HEK293T (cell line): ENCODE results near the gene TYRP1.

Source experiments
- CTCF ChIA-PET: fragments of 350-600 bp; formaldehyde crosslinking; extraction: SDS; loops from one replicate; lab custom pipeline; 2021; ENCODE audit warnings: antibody characterized with exemption, inconsistent platforms; lab: Yijun Ruan, JAX
- POLR2A ChIA-PET: fragments of 350-600 bp; formaldehyde crosslinking; extraction: SDS; loops from one replicate; lab custom pipeline; 2020; ENCODE audit warnings: antibody characterized with exemption, inconsistent platforms; lab: Yijun Ruan, JAX
- DNase-seq: peaks from one replicate; pipeline ENCODE4 v3.0.0; 2012; ENCODE audit warnings: mixed read lengths; ENCODE audit errors: extremely low spot score
- ARNT ChIP-seq: fragments of 450-650 bp; IDR thresholded peaks from 2 replicates; pipeline ENCODE4 v1.6.1; 2017; ENCODE audit warnings: mild to moderate bottlenecking
- BHLHE40 ChIP-seq: fragments of 450-650 bp; IDR thresholded peaks from 2 replicates; pipeline ENCODE4 v1.6.1; 2016; ENCODE audit warnings: mild to moderate bottlenecking, moderate library complexity, borderline replicate concordance
- CTBP1 ChIP-seq: fragments of 450-650 bp; IDR thresholded peaks from 2 replicates; pipeline ENCODE4 v1.6.1; 2016; ENCODE audit warnings: borderline replicate concordance
- ELF4 ChIP-seq: fragments of 450-650 bp; IDR thresholded peaks from 2 replicates; pipeline ENCODE4 v1.6.1; 2017; ENCODE audit warnings: antibody characterized with exemption
- FOXA1 ChIP-seq: fragments of 450-650 bp; IDR thresholded peaks from 2 replicates; pipeline ENCODE4 v1.6.1; 2016; ENCODE audit warnings: mild to moderate bottlenecking
- FOXK2 ChIP-seq: fragments of 450-650 bp; IDR thresholded peaks from 2 replicates; pipeline ENCODE4 v1.6.1; 2016; ENCODE audit warnings: mild to moderate bottlenecking
- FOXM1 ChIP-seq: fragments of 450-650 bp; IDR thresholded peaks from 2 replicates; pipeline ENCODE4 v1.6.1; 2017; ENCODE audit warnings: mild to moderate bottlenecking, borderline replicate concordance
- HDGF ChIP-seq: fragments of 450-650 bp; IDR thresholded peaks from 2 replicates; pipeline ENCODE4 v1.6.1; 2017; ENCODE audit warnings: antibody characterized with exemption, borderline replicate concordance
- L3MBTL2 ChIP-seq: fragments of 450-650 bp; conservative IDR thresholded peaks from 2 replicates; pipeline ENCODE4 v1.6.1; 2016; ENCODE audit warnings: mild to moderate bottlenecking
- LEF1 ChIP-seq: fragments of 450-650 bp; IDR thresholded peaks from 2 replicates; pipeline ENCODE4 v1.6.1; 2017; ENCODE audit warnings: mild to moderate bottlenecking, borderline replicate concordance
- NFRKB ChIP-seq: fragments of 450-650 bp; IDR thresholded peaks from 2 replicates; pipeline ENCODE4 v1.6.1; 2016; ENCODE audit warnings: mild to moderate bottlenecking, moderate library complexity
- PKNOX1 ChIP-seq: fragments of 450-650 bp; IDR thresholded peaks from 2 replicates; pipeline ENCODE4 v1.6.1; 2016
- SP1 ChIP-seq: fragments of 450-650 bp; IDR thresholded peaks from 2 replicates; pipeline ENCODE4 v1.6.1; 2017
- SUZ12 ChIP-seq: fragments of 450-650 bp; IDR thresholded peaks from 2 replicates; pipeline ENCODE4 v1.6.1; 2016; ENCODE audit warnings: mild to moderate bottlenecking
- TARDBP ChIP-seq: fragments of 450-650 bp; IDR thresholded peaks from 2 replicates; pipeline ENCODE4 v1.6.1; 2016
- ZNF384 ChIP-seq: fragments of 450-650 bp; IDR thresholded peaks from 2 replicates; pipeline ENCODE4 v1.6.1; 2016

The TYRP1 gene

GRCh38 chr9:12732971-12733370 lies 39.8 kb downstream of the TYRP1 start:
- POLR2A ChIA-PET, result no interaction called here
- TF ChIP-seq CTBP1 (no peak), TARDBP (no peak), BHLHE40 (no peak), HDGF (no peak), L3MBTL2 (no peak), SP1 (no peak), SUZ12 (no peak), LEF1 (no peak), PKNOX1 (no peak), NFRKB (no peak), FOXA1 (no peak)
- CTCF ChIA-PET, result no interaction called here
- no peak for DNase-seq

GRCh38 chr9:12735665-12736064 lies 42.5 kb downstream of the TYRP1 start:
- TF ChIP-seq PKNOX1, result no peak
- TF ChIP-seq L3MBTL2, result no peak
- no peak for TF ChIP-seq SUZ12
- DNase-seq, result no peak
- ChIA-PET CTCF (no interaction called here), POLR2A (no interaction called here)

GRCh38 chr9:12737871-12738270 lies 44.7 kb downstream of the TYRP1 start:
- TF ChIP-seq NFRKB, result no peak
- no peak for TF ChIP-seq SP1
- TF ChIP-seq LEF1, result no peak
- TF ChIP-seq FOXK2, result no peak
- no peak for TF ChIP-seq SUZ12
- no peak for TF ChIP-seq BHLHE40
- no peak for TF ChIP-seq ELF4
- no peak for TF ChIP-seq PKNOX1
- TF ChIP-seq FOXM1, result no peak
- TF ChIP-seq HDGF, result no peak
- TF ChIP-seq ZNF384, result no peak
- no peak for TF ChIP-seq FOXA1
- POLR2A ChIA-PET, result interaction anchor here (1.0 kb wide), 1 partner anchor 38 kb away, joined by 6 read pairs; no protein-coding TSS in a partner anchor

GRCh38 chr9:12739014-12739652 lies 45.9 kb downstream of the TYRP1 start:
- no peak for DNase-seq
- TF ChIP-seq ZNF384, result no peak
- TF ChIP-seq SUZ12, result no peak
- TF ChIP-seq TARDBP, result no peak
- no peak for TF ChIP-seq ELF4
- no peak for TF ChIP-seq ARNT
- no peak for TF ChIP-seq HDGF
- TF ChIP-seq FOXM1, result no peak
- TF ChIP-seq SP1, result no peak
- no peak for TF ChIP-seq L3MBTL2
- no peak for TF ChIP-seq NFRKB
- no peak for TF ChIP-seq FOXA1
- TF ChIP-seq CTBP1, result no peak
- CTCF ChIA-PET, result no interaction called here
- POLR2A ChIA-PET, result no interaction called here

More at GRCh38 chr9:12737871-12738270, 44.7 kb downstream of the TYRP1 start:
- DNase-seq, result no peak
- CTCF ChIA-PET, result no interaction called here

GRCh38 chr9:12740845-12741244 lies 47.7 kb downstream of the TYRP1 start:
- DNase-seq, result no peak
- ChIA-PET POLR2A (interaction anchor here (1.2 kb wide), 1 partner anchor 36 kb away, joined by 3 read pairs; no protein-coding TSS in a partner anchor), CTCF (no interaction called here)
- no peak for TF ChIP-seq TARDBP
- no peak for TF ChIP-seq SUZ12
- TF ChIP-seq ARNT, result no peak

GRCh38 chr9:12748016-12748415 lies 54.8 kb downstream of the TYRP1 start:
- no peak for DNase-seq
- POLR2A ChIA-PET, result no interaction called here
- no peak for TF ChIP-seq SP1
- TF ChIP-seq ARNT, result no peak
- no peak for TF ChIP-seq HDGF
- no peak for TF ChIP-seq TARDBP
- TF ChIP-seq FOXA1, result no peak
- no peak for TF ChIP-seq ZNF384
- TF ChIP-seq PKNOX1, result no peak
- no peak for TF ChIP-seq CTBP1
- no peak for TF ChIP-seq NFRKB
- no peak for TF ChIP-seq SUZ12
- no peak for TF ChIP-seq ELF4
- no peak for TF ChIP-seq FOXK2
- no peak for TF ChIP-seq BHLHE40
- no peak for TF ChIP-seq LEF1
- no peak for TF ChIP-seq FOXM1
- TF ChIP-seq L3MBTL2, result no peak
- CTCF ChIA-PET, result no interaction called here
